Activated CD4-positive, alpha-beta memory T cell treated with anti-CD3 and anti-CD28 coated beads for 36 hours (primary cell): ENCODE results near the gene TF. TPM values are rescaled to one million over a fixed set of nuclear protein-coding genes. Genes with fewer than 3 reads are reported as not detected.

Experiments
- CTCF ChIA-PET: fragments of 350-600 bp; sonication (Branson Sonifier 250); formaldehyde crosslinking; loops from one replicate; lab custom pipeline; 2021; ENCODE audit warnings: antibody characterized with exemption, inconsistent platforms; lab: Charles Lee
- POLR2A ChIA-PET: fragments of 350-600 bp; sonication (Branson Sonifier 250); formaldehyde crosslinking; loops from one replicate; lab custom pipeline; 2021; ENCODE audit warnings: antibody characterized with exemption; lab: Charles Lee
- DNase-seq: peaks from one replicate; pipeline ENCODE4 v3.0.0-alpha.2; 2020
- H3K27ac Mint-ChIP-seq: one replicate; pipeline ENCODE4 v1.8.0; 2021; ENCODE audit warnings: mixed read lengths
- H3K27me3 Mint-ChIP-seq: one replicate; pipeline ENCODE4 v1.8.0; 2021; ENCODE audit warnings: mixed read lengths
- H3K36me3 Mint-ChIP-seq: one replicate; pipeline ENCODE4 v1.8.0; 2021; ENCODE audit warnings: mixed read lengths
- H3K4me1 Mint-ChIP-seq: one replicate; pipeline ENCODE4 v1.8.0; 2021; ENCODE audit warnings: low read depth, mixed read lengths
- H3K4me3 Mint-ChIP-seq: one replicate; pipeline ENCODE4 v1.8.0; 2021; ENCODE audit warnings: mild to moderate bottlenecking, mixed read lengths
- H3K9me3 Mint-ChIP-seq: one replicate; pipeline ENCODE4 v1.8.0; 2021; ENCODE audit warnings: mixed read lengths
- intact Hi-C: fragments of 100-400 bp; cut with micrococcal nuclease; formaldehyde crosslinking; loops from one replicate; pipeline ENCODE4 v1.15.1; 2023
- total RNA-seq, 2 experiments: library from RNA; stranded (reverse); gene quantifications; one replicate each; pipeline ENCODE4 v1.2.3, GENCODE V29; 2021

Gene TF
- under 1 TPM; 0.44 to 0.67 TPM for total RNA-seq

- CTCF ChIA-PET, result no interaction called here
- no peak within 1 kb of the TSS for H3K4me3 Mint-ChIP-seq
- no peak for DNase-seq
- no peaks in the 10 kb centered on the region for H3K36me3 Mint-ChIP-seq
- intact Hi-C loops, result no loop called here
- H3K9me3 Mint-ChIP-seq, result no peaks in the 10 kb centered on the region
- H3K27ac Mint-ChIP-seq, result no peak within 1 kb of the TSS
- H3K27me3 Mint-ChIP-seq, result peaks cover 40% of the 10 kb centered on the region
- POLR2A ChIA-PET, result no interaction called here
- peaks cover 8% of the 10 kb centered on the region for H3K4me1 Mint-ChIP-seq
Observed at GRCh38 chr3:133745981-133746711, at the start of gene TF. TF (plus strand) TSS chr3:133746393; CDS start chr3:133746441, 48 bp downstream.

- intact Hi-C loops, result no loop called here
- ChIA-PET POLR2A (no interaction called here), CTCF (no interaction called here)
- H3K27ac Mint-ChIP-seq, result no peak overlapping the region
- no peak overlapping the region for H3K4me3 Mint-ChIP-seq
- DNase-seq, result no peak
- no peaks in the 10 kb centered on the region for H3K9me3 Mint-ChIP-seq
- no peaks in the 10 kb centered on the region for H3K4me1 Mint-ChIP-seq
- H3K27me3 Mint-ChIP-seq, result peaks cover 2% of the 10 kb centered on the region
- no peaks in the 10 kb centered on the region for H3K36me3 Mint-ChIP-seq
Observed at GRCh38 chr3:133697960-133698359, 48.2 kb upstream of the TF start.

GRCh38 chr3:133699467-133699866, 46.7 kb upstream of the TF start:
- no peak for DNase-seq
- ChIA-PET POLR2A (no interaction called here), CTCF (no interaction called here)
- Mint-ChIP-seq H3K27me3 (peaks cover 7% of the 10 kb centered on the region), H3K4me1 (no peaks in the 10 kb centered on the region), H3K36me3 (no peaks in the 10 kb centered on the region), H3K4me3 (no peak overlapping the region), H3K9me3 (no peaks in the 10 kb centered on the region), H3K27ac (no peak overlapping the region)
- intact Hi-C loops, result no loop called here

GRCh38 chr3:133699903-133700302, 46.3 kb upstream of the TF start:
- H3K27ac Mint-ChIP-seq, result no peak overlapping the region
- ChIA-PET POLR2A (no interaction called here), CTCF (no interaction called here)
- H3K27me3 Mint-ChIP-seq, result peaks cover 11% of the 10 kb centered on the region
- no peaks in the 10 kb centered on the region for H3K4me1 Mint-ChIP-seq
- no peaks in the 10 kb centered on the region for H3K9me3 Mint-ChIP-seq
- no peak for DNase-seq
- intact Hi-C loops, result no loop called here
- no peaks in the 10 kb centered on the region for H3K36me3 Mint-ChIP-seq
- H3K4me3 Mint-ChIP-seq, result no peak overlapping the region

GRCh38 chr3:133700351-133700750, 45.8 kb upstream of the TF start:
- Mint-ChIP-seq H3K27me3 (peaks cover 11% of the 10 kb centered on the region), H3K27ac (no peak overlapping the region), H3K9me3 (no peaks in the 10 kb centered on the region), H3K36me3 (no peaks in the 10 kb centered on the region), H3K4me3 (no peak overlapping the region), H3K4me1 (no peaks in the 10 kb centered on the region)
- POLR2A ChIA-PET, result no interaction called here
- CTCF ChIA-PET, result no interaction called here
- intact Hi-C loops, result no loop called here
- no peak for DNase-seq

GRCh38 chr3:133701435-133702358, 44.5 kb upstream of the TF start:
- H3K27me3 Mint-ChIP-seq, result peaks cover 11% of the 10 kb centered on the region
- H3K27ac Mint-ChIP-seq, result no peak overlapping the region
- CTCF ChIA-PET, result no interaction called here
- POLR2A ChIA-PET, result no interaction called here
- no peak for DNase-seq
- intact Hi-C loops, result no loop called here
- H3K4me1 Mint-ChIP-seq, result no peaks in the 10 kb centered on the region
- H3K4me3 Mint-ChIP-seq, result no peak overlapping the region
- no peaks in the 10 kb centered on the region for H3K9me3 Mint-ChIP-seq
- no peaks in the 10 kb centered on the region for H3K36me3 Mint-ChIP-seq

- POLR2A ChIA-PET, result no interaction called here
- peaks cover 11% of the 10 kb centered on the region for H3K27me3 Mint-ChIP-seq
- DNase-seq, result no peak
- CTCF ChIA-PET, result no interaction called here
- H3K9me3 Mint-ChIP-seq, result no peaks in the 10 kb centered on the region
- H3K27ac Mint-ChIP-seq, result no peak overlapping the region
- no peaks in the 10 kb centered on the region for H3K4me1 Mint-ChIP-seq
- H3K4me3 Mint-ChIP-seq, result no peak overlapping the region
- intact Hi-C loops, result no loop called here
- H3K36me3 Mint-ChIP-seq, result no peaks in the 10 kb centered on the region
Observed at GRCh38 chr3:133703915-133704314, 42.3 kb upstream of the TF start.

- DNase-seq, result no peak
- Mint-ChIP-seq H3K36me3 (no peaks in the 10 kb centered on the region), H3K27me3 (peaks cover 15% of the 10 kb centered on the region), H3K4me1 (no peaks in the 10 kb centered on the region), H3K27ac (no peak overlapping the region), H3K4me3 (no peak overlapping the region), H3K9me3 (no peaks in the 10 kb centered on the region)
- CTCF ChIA-PET, result no interaction called here
- POLR2A ChIA-PET, result no interaction called here
- intact Hi-C loops, result no loop called here
Observed at GRCh38 chr3:133706033-133706432, 40.2 kb upstream of the TF start.

- CTCF ChIA-PET, result no interaction called here
- Mint-ChIP-seq H3K27ac (no peak overlapping the region), H3K4me3 (no peak overlapping the region), H3K9me3 (no peaks in the 10 kb centered on the region), H3K27me3 (peaks cover 14% of the 10 kb centered on the region), H3K4me1 (no peaks in the 10 kb centered on the region), H3K36me3 (no peaks in the 10 kb centered on the region)
- DNase-seq, result no peak
- POLR2A ChIA-PET, result no interaction called here
- intact Hi-C loops, result no loop called here
Observed at GRCh38 chr3:133709139-133709750, 36.9 kb upstream of the TF start.

- CTCF ChIA-PET, result interaction anchor here (0.6 kb wide), 1 partner anchor 1851 kb away, joined by 3 read pairs; no protein-coding TSS in a partner anchor
- Mint-ChIP-seq H3K27ac (no peak overlapping the region), H3K4me3 (no peak overlapping the region), H3K4me1 (no peaks in the 10 kb centered on the region), H3K27me3 (peaks cover 8% of the 10 kb centered on the region), H3K36me3 (no peaks in the 10 kb centered on the region), H3K9me3 (no peaks in the 10 kb centered on the region)
- POLR2A ChIA-PET, result no interaction called here
- DNase-seq, result no peak
- intact Hi-C loops, result no loop called here
Observed at GRCh38 chr3:133711013-133711412, 35.2 kb upstream of the TF start.

GRCh38 chr3:133712017-133712416, 34.2 kb upstream of the TF start:
- intact Hi-C loops, result no loop called here
- Mint-ChIP-seq H3K4me1 (no peaks in the 10 kb centered on the region), H3K4me3 (no peak overlapping the region), H3K27me3 (peaks cover 8% of the 10 kb centered on the region), H3K27ac (no peak overlapping the region), H3K36me3 (no peaks in the 10 kb centered on the region), H3K9me3 (no peaks in the 10 kb centered on the region)
- CTCF ChIA-PET, result no interaction called here
- POLR2A ChIA-PET, result no interaction called here
- no peak for DNase-seq

- ChIA-PET POLR2A (no interaction called here), CTCF (no interaction called here)
- peaks cover 8% of the 10 kb centered on the region for H3K27me3 Mint-ChIP-seq
- no peaks in the 10 kb centered on the region for H3K9me3 Mint-ChIP-seq
- H3K36me3 Mint-ChIP-seq, result no peaks in the 10 kb centered on the region
- no peaks in the 10 kb centered on the region for H3K4me1 Mint-ChIP-seq
- H3K27ac Mint-ChIP-seq, result no peak overlapping the region
- intact Hi-C loops, result no loop called here
- no peak for DNase-seq
- H3K4me3 Mint-ChIP-seq, result no peak overlapping the region
Observed at GRCh38 chr3:133713347-133713746, 32.8 kb upstream of the TF start.
